HG03139 (cell line): ENCODE measurements around the gene ARL13B.
"Not testable (repeated sequence)": the region's sequence is repeated elsewhere in the genome, so short reads cannot be mapped to it uniquely, and the experiment has no call there.

Experiments
- ATAC-seq: cut with Tn5 transposase; IDR thresholded peaks from one replicate; pipeline ENCODE4 v1.9.1; 2021; ENCODE audit not compliant: unreplicated experiment

The ARL13B gene

DNA sequence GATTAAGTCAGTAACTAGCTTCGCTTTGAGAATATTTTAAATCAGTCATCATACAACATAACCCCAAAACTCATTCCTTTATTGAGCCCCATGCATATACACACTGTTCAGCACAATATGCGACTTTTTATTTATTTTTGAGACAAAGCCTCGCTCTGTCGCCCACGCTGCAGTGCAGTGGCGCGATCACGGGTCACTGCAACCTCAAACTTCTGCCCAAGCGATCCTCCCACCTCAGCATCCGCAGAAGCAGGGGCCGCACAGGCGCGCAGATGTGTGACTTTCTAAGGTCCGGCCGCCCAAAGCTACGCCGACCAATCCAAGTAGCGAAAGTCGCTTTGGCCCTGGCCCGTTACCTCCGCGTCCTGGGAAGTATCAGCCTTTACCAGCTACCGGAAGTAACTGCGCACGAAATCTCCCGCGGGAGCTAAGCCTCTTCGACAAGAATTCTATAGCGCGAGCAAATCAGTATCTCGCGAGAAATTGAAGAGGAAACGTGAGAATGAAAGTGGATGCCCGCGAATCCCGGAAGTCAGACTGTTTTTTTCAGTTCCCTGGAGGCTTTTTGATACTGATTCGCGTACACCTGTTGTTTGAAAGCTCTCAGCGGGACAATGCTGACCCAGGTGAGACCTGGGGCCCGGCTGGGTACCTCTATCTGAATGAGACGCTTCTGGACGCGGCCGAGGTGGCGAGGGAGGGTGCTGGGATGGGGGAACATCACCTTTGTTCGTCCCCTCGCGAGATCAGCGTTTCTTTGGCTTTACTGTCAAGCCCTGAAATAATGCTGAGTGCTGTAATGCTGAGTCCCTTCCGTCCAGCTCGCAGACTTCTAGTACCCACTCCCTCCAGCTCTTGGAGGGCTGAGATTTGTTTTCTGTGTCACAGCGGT lies 82.8 kb downstream of the ARL13B start, which contains the start of the genes DHFR2 and NSUN3:
Gene DHFR2, minus strand, starts transcription at position 404 of the 892 bp plus-strand sequence. CDS start 1,405 bp downstream, outside the sequence.
Gene NSUN3, plus strand, starts transcription at position 549 of the 892 bp plus-strand sequence. Its CDS starts 66 bp downstream, at position 615.
- peak; percentile 91 for ATAC-seq

DNA sequence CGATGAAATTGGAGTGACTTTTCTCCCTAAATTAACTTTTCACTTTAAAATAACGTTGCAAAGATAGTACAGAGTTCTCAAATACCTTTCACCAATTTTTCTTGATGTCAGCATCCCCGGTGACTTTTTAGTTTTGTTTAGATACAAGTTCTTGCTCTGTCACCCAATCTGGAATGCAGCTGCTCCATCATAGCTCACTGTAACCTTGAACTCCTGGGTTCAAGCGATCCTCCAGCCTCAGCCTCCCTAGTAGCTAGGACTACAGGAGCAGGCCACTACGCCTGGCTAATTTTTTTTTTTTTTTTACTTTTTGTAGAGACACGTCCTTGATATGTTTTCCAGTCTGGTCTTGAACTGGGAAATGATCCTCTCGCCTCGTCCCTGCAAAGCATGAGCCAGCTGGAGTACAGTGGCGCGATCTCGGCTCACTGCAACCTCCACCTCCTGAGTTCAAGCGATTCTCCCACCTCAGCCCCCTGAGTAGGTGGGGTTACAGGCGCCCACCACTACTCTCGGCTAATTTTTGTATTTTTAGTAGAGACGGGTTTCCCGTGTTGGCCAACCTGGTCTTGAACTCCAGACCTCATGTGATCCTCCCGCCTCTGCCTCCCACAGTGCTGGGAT lies 83.7 kb downstream of the ARL13B start:
- no peak for ATAC-seq

DNA sequence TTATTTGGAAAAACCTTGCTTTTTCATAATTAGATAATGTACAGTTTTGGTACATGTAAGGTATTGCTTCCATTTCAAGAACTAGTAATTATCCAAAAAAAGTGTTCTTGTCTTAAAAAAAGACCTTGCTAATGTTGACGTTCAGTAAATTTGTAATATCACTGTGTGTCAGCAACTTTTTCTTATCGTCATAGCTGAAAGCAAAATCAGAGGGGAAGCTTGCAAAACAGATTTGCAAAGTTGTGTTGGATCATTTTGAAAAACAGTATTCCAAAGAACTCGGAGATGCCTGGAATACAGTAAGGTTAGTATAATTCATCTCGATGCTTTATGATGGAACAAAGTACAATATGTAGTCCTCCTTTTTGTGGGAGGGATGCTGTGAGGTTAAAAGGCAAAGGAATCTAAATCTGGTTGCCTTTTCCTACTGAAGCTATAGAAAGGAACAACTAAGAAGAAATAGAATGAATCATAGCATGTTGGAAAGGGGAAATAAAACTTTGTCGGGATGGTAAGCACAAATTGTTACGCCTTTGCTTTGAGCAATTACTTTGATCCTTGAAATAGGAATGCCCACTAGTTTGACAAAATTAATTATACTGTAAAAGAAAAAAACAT lies 84.4 kb downstream of the ARL13B start:
- no peak for ATAC-seq

GRCh38 chr3:94065122-94065521 lies 85.2 kb downstream of the ARL13B start:
- ATAC-seq: no peak

- ATAC-seq: no peak
These were observed 86.0 kb downstream of the ARL13B start for GRCh38 chr3:94065819-94066480.

DNA sequence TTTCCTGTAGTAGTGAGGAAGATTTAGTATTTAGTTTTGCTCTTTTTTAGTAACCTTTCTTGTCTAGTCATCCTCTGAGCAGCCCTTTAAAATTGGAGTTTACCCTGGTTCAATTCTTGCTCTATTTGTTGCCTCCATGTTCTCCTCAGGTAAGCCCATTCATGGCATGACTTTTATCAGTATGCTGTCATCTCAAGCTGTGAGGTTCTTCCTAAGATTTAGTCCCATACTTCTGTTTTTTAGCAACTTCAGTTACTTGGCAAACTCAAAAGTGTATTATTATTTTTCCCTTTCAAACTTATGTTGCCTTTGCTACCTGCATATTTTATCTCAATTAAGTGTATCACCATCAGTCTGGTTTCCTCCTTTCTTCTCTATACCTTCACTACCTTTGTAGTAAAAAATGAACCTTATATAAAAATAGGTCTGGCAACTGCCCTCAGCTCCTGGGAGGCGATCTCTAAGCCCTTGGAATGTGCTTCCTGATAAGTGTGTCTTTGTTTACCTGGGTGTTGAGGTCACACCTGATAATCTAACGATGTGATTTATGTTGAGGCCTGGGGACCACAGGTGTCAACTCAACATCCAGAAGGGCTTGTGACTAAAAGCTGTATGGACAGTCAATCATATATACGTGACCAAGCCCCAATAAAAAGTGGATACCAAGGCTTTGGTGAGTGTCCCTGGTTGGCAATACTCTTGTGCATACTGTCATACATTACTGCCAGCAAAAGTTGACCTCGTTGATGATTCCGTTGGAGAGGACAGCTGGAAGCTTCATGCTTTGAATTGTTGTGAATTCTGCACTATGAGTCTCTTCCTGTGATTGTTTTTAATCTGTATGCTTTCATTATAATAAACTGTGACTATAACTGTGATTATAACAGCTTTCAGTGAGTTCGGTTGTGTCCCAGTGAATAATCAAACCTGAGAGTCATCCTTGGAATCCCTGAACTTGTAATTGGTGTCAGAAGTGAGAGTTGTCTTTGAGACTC lies 86.8 kb downstream of the ARL13B start:
- no peak for ATAC-seq

DNA sequence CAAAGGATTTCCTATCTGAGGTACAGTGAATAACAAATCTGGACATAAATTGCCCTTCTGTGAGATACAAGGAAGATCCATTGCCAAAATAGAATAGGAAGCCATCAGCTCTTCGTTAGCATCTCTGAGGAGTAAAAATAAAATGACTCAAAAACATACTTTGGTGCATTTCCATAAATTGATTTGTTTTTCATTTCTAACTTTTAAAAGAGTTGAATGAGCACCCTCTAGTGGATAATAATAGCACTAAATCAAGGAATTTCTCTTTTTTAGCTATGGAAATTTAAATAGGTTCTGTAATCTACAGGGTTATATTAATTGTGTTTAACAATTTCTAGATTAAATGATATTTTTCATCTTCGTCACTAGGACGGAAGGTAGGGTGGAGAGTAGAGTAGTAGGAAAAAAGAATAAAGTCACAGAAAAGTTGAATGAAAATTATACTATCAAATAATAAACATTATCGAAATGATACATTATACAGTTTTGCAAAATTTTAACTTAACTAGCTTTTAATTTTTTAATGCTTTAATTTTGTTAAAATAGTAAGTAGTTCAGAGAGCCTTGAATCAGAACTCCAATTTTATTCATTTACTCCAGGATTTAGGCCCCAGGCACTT lies 89.3 kb downstream of the ARL13B start:
- no peak for ATAC-seq

- ATAC-seq: peak; percentile 34
These were observed 90.5 kb downstream of the ARL13B start for GRCh38 chr3:94070341-94070911.

DNA sequence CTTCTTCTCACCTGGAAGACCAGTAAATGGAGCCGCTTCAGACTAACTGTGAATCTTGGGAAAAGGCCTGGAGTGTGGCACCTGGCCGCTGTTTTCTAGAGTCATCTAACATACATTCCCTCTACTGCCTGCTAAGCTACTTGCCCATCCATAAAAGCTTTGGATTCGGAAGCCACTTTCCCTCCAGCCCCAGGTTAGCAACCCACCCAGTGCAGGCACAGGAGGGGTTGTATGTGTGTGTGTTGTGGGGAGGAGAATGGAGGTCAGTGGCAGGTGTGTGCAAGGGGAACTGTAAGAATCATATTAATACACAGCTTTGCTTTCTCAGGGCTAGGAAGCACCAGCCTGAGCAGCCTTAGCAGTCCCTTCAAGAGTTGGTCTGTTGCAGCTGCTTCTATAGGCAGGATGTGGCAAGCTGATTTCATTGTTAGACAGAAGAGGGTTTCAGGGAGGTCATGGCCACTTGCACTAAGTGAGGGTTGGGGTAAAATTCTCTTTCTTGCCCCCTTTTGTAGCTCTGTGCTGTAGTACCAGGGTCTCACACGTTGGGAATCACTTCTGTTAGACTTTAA lies 91.8 kb downstream of the ARL13B start:
- peak; percentile 82 for ATAC-seq

DNA sequence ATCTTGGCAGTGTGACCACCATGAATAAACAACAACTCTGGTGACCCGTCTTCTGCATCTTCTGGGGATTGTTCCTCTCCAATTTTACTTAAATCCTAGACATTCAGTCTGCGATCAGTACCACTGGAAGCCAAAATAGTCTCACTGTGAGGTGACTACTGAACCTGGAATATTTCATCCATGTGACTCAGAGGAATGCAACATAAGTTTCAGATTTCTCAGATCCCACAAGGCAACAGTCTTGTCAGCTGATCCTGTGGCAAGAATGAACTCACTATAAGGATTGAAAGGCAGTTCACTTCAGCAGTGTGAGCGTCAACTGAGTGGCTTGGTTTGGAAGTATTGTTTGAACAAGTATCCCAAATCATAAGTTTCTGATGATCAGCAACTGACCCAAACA lies 96.1 kb downstream of the ARL13B start:
- ATAC-seq: no peak

- not testable (repeated sequence) for ATAC-seq
These were observed 100.6 kb downstream of the ARL13B start for GRCh38 chr3:94080552-94080951.

- ATAC-seq: no peak
These were observed 101.9 kb downstream of the ARL13B start for GRCh38 chr3:94081884-94082283.

- ATAC-seq: no peak
These were observed 102.5 kb downstream of the ARL13B start for GRCh38 chr3:94082391-94082937.

DNA sequence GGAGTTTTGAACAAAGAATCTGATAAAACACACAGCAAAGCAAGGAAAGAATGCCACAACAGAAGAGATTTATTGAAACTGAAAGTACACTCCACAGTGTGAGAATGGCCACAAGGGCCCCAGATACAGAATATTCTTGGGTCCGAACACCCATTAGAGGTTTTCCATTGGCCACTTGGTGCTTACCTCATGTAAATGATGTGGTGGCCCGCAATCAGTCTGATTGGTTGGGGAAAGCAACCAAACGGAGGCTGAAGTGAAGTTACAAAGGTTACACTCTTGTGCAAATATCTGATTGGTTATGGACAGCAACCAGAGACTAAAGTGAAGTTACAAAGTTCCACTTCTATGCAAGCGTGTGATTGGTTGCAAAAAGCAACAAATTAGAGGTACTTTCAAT lies 103.3 kb downstream of the ARL13B start:
- peak; percentile 84 for ATAC-seq

- no peak for ATAC-seq
These were observed 109.2 kb downstream of the ARL13B start for GRCh38 chr3:94089126-94089525.

DNA sequence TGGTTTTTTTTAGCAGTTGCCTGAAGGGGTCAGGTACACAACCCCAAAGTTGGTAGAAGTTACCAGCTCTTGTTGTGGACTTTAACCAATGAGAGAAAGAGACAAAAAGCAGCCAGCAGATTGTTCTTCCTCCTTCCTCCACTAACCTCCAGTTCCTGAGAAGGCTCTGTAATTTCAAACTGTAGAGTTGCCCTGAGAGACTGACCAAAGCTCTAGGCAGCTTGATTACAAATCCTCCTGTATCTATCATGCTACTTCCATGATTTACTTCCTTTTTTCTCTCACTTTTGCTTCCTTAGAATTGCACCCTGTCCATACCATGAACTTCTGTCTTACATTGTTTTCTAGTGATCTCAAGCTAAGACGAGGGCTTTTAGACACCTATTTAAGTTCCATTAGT lies 112.1 kb downstream of the ARL13B start:
- no peak for ATAC-seq

DNA sequence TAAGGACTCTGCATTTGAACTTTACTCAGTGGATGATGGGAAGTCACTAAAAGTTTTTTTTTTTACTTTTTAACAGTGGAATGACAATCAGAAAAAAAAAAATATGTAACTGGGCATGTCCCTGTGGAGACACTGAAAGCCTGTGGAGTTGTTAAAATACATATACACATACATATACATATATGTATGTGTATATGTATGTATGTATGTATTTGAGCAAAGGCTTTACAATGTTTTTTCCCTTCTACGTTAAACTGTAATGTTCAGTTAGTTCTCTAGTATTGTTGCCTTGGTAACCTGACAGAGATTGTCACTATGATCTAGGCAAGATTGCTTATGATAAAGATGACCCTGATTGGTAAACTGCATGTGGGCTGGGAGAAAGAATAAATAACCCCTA lies 113.2 kb downstream of the ARL13B start:
- no peak for ATAC-seq

DNA sequence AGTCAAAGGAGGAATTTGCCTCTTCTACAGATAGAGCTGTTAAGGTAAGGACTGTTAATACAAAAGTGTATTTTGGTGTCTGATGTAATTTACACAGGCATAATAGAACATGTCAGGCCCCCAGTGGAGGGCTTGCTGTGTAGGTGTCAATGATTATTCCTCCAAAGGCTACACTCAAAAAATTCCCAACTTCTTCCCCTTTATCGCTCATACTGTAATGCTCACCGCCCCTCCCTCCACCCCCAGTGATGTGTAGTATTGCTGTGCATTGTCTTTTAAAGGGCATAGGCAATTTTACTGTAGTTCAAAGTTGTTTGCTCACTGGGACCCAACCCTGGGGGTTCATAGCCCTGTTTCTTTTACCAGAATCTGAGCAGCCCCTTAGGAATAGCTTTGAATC lies 115.2 kb downstream of the ARL13B start:
- no peak for ATAC-seq

DNA sequence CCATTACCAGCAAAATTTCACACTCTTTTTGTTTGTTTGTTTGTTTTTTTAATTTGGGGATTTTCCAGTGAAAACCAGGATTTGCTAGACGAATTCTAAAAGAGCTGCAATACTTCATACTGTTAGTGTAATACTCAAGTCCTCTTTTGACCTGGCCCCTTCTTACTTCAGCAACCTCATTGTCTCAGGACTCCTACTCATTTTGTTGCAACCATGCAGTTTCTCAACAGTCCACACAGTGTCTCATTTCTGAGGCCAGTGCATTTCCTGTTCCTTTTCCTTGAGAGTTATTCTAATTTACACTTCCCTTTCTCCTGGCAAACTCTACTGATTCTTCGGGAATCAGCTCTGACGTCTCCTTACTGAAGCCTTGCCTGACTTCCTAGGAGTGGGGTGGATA lies 118.5 kb downstream of the ARL13B start:
- ATAC-seq: no peak
